ENCODE results near the gene BTNL8.
"Not testable (repeated sequence)": the region's sequence is repeated elsewhere in the genome, so short reads cannot be mapped to it uniquely, and the experiment has no call there.

Gene BTNL8

DNA sequence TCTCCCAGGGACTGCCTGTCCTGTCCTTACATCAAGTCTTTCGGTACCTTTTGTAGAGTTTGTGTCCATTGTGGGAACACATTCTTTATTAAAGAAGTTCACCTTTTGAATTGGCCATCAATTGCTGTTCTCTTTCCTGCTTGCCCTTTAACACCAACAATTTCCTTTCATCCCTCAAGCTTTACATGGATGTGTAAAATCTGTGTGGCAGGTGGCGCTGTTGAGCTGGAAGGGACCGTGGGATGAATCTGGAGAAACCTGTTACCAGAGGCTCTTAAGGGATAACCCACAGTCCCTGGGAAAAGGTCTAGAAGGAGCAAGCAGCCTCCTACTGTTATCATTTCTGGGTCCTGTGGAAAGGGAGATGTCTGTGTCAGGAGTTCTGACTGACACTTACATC lies 30.0 kb upstream of the BTNL8 start:
- Mint-ChIP-seq H3K36me3 (ENCODE audit: low read depth) (no peaks in the 10 kb centered on the region), H3K9me3 (no peaks in the 10 kb centered on the region), H3K4me1 (ENCODE audit: low read depth) (peaks cover 26% of the 10 kb centered on the region), H3K27ac (no peak overlapping the region), H3K27me3 (peaks cover 13% of the 10 kb centered on the region), H3K4me3 (no peak overlapping the region)
- intact Hi-C loops (cut with micrococcal nuclease): loop anchor here (5.0 kb wide), 1 partner anchor 82 kb away; no protein-coding TSS in a partner anchor

DNA sequence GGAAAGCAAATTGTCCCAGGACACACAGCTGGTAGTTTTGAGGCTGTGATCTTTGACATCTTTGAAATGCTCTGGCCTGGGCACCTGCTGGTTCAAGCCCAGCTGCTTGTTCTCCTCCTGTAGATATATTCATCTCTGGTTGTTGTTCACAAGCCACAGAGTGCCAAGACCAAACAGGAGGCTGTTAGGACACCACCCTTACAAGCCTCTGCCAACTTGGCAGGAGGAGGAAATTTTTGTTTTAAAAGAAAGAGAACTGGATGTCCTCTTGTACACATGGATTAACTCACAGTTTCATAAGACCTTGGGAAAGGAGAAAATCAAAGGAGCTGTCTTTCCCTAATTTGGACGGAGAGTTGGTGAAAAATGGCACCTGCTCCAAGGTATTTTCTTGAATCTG lies 29.4 kb upstream of the BTNL8 start:
- no peak overlapping the region for H3K4me3 Mint-ChIP-seq
- H3K4me1 Mint-ChIP-seq (ENCODE audit: low read depth): peaks cover 32% of the 10 kb centered on the region
- intact Hi-C loops (cut with micrococcal nuclease): loop anchor here (5.0 kb wide), 1 partner anchor 82 kb away; no protein-coding TSS in a partner anchor
- H3K27me3 Mint-ChIP-seq: peaks cover 13% of the 10 kb centered on the region
- no peak overlapping the region for H3K27ac Mint-ChIP-seq
- H3K9me3 Mint-ChIP-seq: no peaks in the 10 kb centered on the region
- no peaks in the 10 kb centered on the region for H3K36me3 Mint-ChIP-seq (ENCODE audit: low read depth)

DNA sequence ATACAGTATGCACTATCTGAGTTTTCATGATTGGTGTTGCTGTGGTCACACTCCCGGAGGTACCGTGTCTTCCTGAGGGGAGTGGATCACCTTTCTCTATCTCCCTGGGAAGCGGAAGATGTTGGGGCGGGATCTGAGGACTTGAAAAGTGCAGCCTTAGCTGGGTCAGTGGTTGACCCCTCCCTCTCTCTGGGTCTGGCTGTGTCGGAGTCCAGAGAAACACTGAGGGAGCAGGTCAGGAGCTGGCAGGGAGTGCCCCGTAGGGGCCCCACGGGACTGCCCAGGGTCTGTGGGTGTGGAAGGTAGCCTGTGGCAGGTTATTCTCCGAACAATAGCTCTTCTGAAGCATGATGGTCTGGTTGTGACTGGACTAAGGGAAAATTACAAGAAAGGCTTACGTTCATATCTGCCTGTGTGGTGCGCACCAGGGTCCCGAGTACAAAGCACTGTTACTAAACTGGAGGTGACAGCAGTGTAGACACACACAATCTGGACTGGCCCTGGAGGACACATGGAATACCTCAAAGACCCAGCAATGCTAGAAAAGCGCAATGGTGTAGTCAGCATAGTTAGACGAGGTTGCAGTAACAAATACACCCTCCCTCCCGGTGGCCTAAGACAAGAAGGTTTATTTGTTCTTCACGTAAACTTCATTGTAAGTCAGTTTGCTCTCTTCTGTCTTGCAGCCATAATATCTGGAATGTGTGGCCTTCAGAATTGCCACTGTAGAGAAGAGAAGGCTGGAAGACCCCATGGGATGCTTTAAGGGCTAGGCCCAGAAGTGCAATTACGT lies 28.5 kb upstream of the BTNL8 start:
- peaks cover 40% of the 10 kb centered on the region for H3K4me1 Mint-ChIP-seq (ENCODE audit: low read depth)
- H3K27me3 Mint-ChIP-seq: peaks cover 13% of the 10 kb centered on the region
- no peaks in the 10 kb centered on the region for H3K36me3 Mint-ChIP-seq (ENCODE audit: low read depth)
- intact Hi-C loops (cut with micrococcal nuclease): loop anchor here (5.0 kb wide), 2 partner anchors 287 to 392 kb away; partner anchors contain the start of gene TRIM52
- no peak overlapping the region for H3K4me3 Mint-ChIP-seq
- no peaks in the 10 kb centered on the region for H3K9me3 Mint-ChIP-seq
- no peak overlapping the region for H3K27ac Mint-ChIP-seq

DNA sequence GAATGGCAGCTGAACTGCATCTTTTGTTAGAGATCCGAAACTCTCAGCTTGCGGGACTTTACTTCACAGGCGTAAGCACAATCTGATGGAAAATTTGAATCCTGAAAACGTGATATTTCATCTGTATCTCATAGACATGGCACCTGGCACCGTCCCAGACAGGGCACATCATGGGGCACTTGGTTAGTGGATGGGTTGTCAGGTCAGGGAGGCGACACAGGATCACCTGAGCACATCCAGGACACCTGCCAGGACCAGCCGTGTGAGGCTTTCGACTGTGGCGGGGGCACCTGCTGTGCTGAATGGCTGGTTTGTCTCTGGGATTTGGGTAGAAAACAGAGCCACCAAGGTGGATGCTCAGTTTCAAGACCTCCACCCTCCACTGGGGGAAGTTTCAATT lies 26.5 kb upstream of the BTNL8 start:
- Mint-ChIP-seq H3K27me3 (peaks cover 7% of the 10 kb centered on the region), H3K4me1 (ENCODE audit: low read depth) (peaks cover 40% of the 10 kb centered on the region), H3K36me3 (ENCODE audit: low read depth) (no peaks in the 10 kb centered on the region), H3K9me3 (no peaks in the 10 kb centered on the region), H3K4me3 (no peak overlapping the region), H3K27ac (peak overlapping the region; percentile 94)
- intact Hi-C loops (cut with micrococcal nuclease): loop anchor here (5.0 kb wide), 2 partner anchors 285 to 390 kb away; partner anchors contain the start of gene TRIM52

- Mint-ChIP-seq H3K4me1 (ENCODE audit: low read depth) (peaks cover 32% of the 10 kb centered on the region), H3K27me3 (peaks cover 7% of the 10 kb centered on the region), H3K4me3 (no peak overlapping the region), H3K9me3 (peaks cover 9% of the 10 kb centered on the region), H3K27ac (peak overlapping the region; percentile 94), H3K36me3 (ENCODE audit: low read depth) (no peaks in the 10 kb centered on the region)
- intact Hi-C loops (cut with micrococcal nuclease): loop anchor here (5.0 kb wide), 2 partner anchors 283 to 388 kb away; partner anchors contain the start of gene TRIM52
Measured at GRCh38 chr5:180873615-180874520, 25.1 kb upstream of the BTNL8 start.

DNA sequence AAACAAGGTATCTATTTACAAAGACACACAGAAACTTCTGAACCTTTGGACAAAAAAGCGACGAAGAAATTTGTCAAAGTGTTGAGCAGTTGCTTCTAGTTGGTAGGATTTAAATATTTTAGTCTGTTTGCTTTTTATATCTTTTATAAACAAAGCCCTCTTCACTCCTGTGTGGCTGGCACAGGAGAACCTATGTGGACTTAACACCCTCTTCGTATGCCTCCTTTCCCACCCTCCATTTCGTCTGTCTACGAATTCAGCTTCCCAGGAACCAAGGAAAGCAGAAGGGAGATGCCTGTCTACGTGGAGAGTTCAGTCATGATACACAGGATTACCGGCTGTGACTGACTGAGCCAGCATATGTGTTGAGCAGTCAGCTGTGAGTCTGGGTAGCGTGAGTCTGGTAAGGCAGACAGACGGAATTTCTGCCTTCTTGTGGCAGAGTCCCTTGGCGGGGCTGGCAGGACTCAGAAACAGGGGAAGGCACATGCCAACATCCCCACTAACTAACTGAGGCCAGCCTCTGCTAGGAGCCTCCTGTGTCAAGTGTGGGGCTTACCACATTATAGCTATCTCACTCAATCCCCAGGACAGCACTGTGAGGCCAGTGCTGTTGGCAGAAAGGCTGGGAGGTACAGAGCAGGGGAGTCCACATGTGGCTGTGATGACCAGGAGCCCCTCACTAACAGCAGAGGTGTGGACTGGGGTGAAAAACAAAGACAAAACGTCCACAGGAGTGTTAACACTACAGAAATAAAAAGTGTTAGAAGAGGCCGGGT lies 24.0 kb upstream of the BTNL8 start:
- Mint-ChIP-seq H3K27ac (no peak overlapping the region), H3K9me3 (peaks cover 9% of the 10 kb centered on the region), H3K27me3 (peaks cover 12% of the 10 kb centered on the region), H3K4me3 (no peak overlapping the region), H3K36me3 (ENCODE audit: low read depth) (no peaks in the 10 kb centered on the region), H3K4me1 (ENCODE audit: low read depth) (peaks cover 30% of the 10 kb centered on the region)
- intact Hi-C loops (cut with micrococcal nuclease): loop anchor here (5.0 kb wide), 2 partner anchors 282 to 387 kb away; partner anchors contain the start of gene TRIM52

DNA sequence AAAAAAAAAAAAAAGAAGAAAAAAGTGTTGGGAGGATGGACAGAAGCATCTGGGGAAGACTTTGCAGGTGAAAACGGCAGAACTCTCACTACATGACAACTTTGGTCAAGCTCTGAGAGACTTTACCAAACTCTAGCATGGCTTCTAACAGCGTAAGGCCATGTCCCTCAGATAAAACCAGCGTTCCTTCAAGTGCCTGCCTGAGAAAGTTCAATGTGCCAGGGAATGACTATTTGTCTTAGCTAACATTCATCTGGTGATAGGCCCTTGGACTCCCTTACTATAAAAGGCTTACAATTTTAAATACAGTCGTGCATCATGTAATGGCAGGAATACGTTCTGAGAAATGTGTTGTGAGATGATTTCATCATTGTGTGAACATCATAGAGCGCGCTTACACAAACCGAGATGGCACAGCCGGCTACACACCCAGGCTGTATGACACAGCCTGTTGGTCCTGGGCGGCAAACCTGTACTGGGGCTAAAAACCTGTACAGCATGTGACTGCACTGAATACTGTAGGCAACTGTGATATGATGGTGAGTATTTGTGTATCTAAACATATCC lies 23.0 kb upstream of the BTNL8 start:
- Mint-ChIP-seq H3K4me3 (no peak overlapping the region), H3K27ac (no peak overlapping the region), H3K4me1 (ENCODE audit: low read depth) (peaks cover 30% of the 10 kb centered on the region)

DNA sequence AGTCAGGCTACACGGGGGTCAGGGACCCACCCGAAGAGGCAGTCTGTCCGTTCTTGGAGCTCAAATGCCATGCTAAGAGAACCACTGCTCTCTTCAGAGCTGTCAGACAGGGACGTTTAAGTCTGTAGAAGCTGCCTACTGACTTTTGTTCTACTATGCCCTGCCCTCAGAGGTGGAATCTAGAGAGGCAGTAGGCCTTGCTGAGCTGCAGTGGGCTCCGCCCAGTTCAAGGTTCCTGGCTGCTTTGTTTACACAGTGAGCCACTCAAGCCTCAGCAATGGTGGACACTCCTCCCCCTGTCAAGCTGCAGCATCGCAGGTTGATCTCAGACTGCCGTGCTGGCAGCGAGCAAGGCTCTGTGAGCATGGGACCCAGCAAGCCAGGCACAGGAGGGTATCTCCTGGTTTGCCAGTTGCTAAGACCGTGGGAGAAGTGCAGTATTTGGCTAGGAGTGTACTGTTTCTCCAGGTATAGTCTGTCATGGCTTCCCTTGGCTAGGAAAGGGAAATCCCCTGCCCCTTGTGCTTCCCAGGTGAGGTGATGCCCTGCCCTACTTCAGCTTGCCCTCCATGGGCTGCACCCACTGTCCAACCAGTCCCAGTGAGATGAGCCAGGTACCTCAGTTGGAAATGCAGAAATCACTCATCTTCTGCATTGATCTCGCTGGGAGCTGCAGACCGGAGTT lies 13.0 kb upstream of the BTNL8 start:
- H3K9me3 Mint-ChIP-seq; H3K4me1 Mint-ChIP-seq (ENCODE audit: low read depth); H3K4me3 Mint-ChIP-seq; intact Hi-C loops (cut with micrococcal nuclease); H3K36me3 Mint-ChIP-seq (ENCODE audit: low read depth); H3K27ac Mint-ChIP-seq: not testable (repeated sequence)
- peaks cover 47% of the 10 kb centered on the region for H3K27me3 Mint-ChIP-seq

More for the DNA sequence above, 23.0 kb upstream of the BTNL8 start:
- intact Hi-C loops (cut with micrococcal nuclease): no loop called here
- Mint-ChIP-seq H3K36me3 (ENCODE audit: low read depth) (no peaks in the 10 kb centered on the region), H3K27me3 (peaks cover 12% of the 10 kb centered on the region), H3K9me3 (peaks cover 9% of the 10 kb centered on the region)

- intact Hi-C loops (cut with micrococcal nuclease): no loop called here
- H3K4me3 Mint-ChIP-seq: no peak overlapping the region
- H3K9me3 Mint-ChIP-seq: peaks cover 6% of the 10 kb centered on the region
- peaks cover 9% of the 10 kb centered on the region for H3K4me1 Mint-ChIP-seq (ENCODE audit: low read depth)
- no peaks in the 10 kb centered on the region for H3K36me3 Mint-ChIP-seq (ENCODE audit: low read depth)
- H3K27me3 Mint-ChIP-seq: peaks cover 46% of the 10 kb centered on the region
- no peak overlapping the region for H3K27ac Mint-ChIP-seq
Measured at GRCh38 chr5:180889381-180889780, 9.6 kb upstream of the BTNL8 start.

- H3K4me3 Mint-ChIP-seq; H3K9me3 Mint-ChIP-seq; H3K4me1 Mint-ChIP-seq (ENCODE audit: low read depth); intact Hi-C loops (cut with micrococcal nuclease); H3K36me3 Mint-ChIP-seq (ENCODE audit: low read depth); H3K27ac Mint-ChIP-seq: not testable (repeated sequence)
- peaks cover 42% of the 10 kb centered on the region for H3K27me3 Mint-ChIP-seq
Measured at GRCh38 chr5:180895330-180895729, 3.6 kb upstream of the BTNL8 start.

DNA sequence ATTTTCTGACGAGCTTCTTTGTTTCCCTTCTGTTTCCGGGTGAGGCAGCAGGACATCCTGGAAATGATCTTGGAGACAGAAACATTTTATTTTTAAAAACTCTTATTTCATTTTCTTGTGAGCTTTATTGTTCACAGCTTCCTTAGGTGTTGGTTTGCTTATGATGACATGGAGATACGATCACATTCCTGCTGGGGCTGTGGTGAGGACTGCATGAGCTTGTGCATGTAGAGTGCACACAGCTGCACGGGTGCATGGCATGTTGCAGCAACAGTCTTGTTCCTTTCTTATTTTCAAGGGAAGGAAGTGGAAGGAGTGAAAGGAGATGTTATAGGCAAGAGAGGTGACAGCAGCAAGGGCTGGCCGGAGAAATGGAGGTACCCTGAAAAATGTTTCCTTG lies 1.2 kb downstream of the BTNL8 start:
- H3K27me3 Mint-ChIP-seq: peaks cover 8% of the 10 kb centered on the region
- no peaks in the 10 kb centered on the region for H3K9me3 Mint-ChIP-seq
- intact Hi-C loops (cut with micrococcal nuclease): no loop called here
- no peak overlapping the region for H3K27ac Mint-ChIP-seq
- H3K4me1 Mint-ChIP-seq (ENCODE audit: low read depth): no peaks in the 10 kb centered on the region
- H3K4me3 Mint-ChIP-seq: no peak overlapping the region
- H3K36me3 Mint-ChIP-seq (ENCODE audit: low read depth): no peaks in the 10 kb centered on the region

DNA sequence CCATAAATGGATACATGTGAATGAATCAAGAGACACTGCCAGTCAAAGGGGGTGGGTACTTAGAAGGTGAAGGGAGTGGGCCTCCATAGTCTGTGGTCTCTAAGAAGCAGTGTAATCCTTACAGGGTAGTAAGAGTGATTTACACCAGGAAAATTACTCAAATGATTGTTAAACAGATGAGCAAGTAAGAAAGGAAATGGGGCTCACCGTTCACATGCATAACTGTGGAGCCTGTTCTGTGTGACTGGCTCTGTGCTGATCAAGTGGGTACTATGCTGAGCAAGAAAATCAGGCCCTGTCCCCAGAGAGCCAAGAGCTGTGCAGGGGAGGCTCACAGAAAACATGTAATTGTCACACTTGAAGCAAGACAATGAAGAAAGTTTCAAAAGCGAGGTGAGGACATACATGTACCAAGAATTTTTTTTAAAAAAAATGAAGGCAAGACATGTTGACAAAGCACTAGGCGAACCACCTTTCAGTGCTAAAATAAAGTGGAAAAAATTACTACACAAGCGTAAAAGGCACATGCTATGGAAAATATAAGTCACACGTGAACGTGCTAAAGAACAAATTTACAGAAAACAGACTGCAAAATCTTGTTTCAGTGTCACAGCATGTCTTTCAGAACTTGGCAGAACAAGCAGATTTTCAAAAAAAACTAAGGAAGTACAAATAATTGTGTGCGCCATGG lies 2.5 kb downstream of the BTNL8 start:
- no peaks in the 10 kb centered on the region for H3K4me1 Mint-ChIP-seq (ENCODE audit: low read depth)
- no peaks in the 10 kb centered on the region for H3K9me3 Mint-ChIP-seq
- intact Hi-C loops (cut with micrococcal nuclease): no loop called here
- peaks cover 8% of the 10 kb centered on the region for H3K27me3 Mint-ChIP-seq
- no peak overlapping the region for H3K4me3 Mint-ChIP-seq
- no peaks in the 10 kb centered on the region for H3K36me3 Mint-ChIP-seq (ENCODE audit: low read depth)
- H3K27ac Mint-ChIP-seq: no peak overlapping the region

All from dendritic cell treated with granulocyte-macrophage colony-stimulating factor and Interleukin-4, amounts not matched to agents 40 ng/mL and 50 ng/mL, for 4 days (primary cell).